IMR-90 (cell line): ENCODE measurements around the gene AOPEP. TPM values are rescaled to one million over a fixed set of nuclear protein-coding genes. Genes with fewer than 3 reads are reported as not detected.

Experiments
- ATAC-seq: fragments of 200-7000 bp; cut with Tn5 transposase; 2 replicates; pipeline ENCODE4 v1.9.1; 2020; ENCODE audit warnings: low read depth, mild to moderate bottlenecking, moderate library complexity
- BruUV-seq: library from RNA; stranded (reverse); fragments of 400-500 nt; replicated peaks from 2 replicates; lab custom pipeline; 2021; lab: Mats Ljungman, UMichigan
- CTCF ChIA-PET: fragments of 300-600 bp; formaldehyde crosslinking; extraction: SDS; loops from one replicate; lab custom pipeline; 2021; ENCODE audit warnings: antibody characterized with exemption; lab: Yijun Ruan, JAX
- POLR2A ChIA-PET: fragments of 300-600 bp; sonication (Branson Sonifier 250); formaldehyde crosslinking; loops from one replicate; lab custom pipeline; 2022; ENCODE audit warnings: antibody characterized with exemption; ENCODE audit not compliant: unreplicated experiment; lab: Charles Lee
- DNase-seq: peaks from one replicate; pipeline ENCODE4 v3.0.0; 2013
- H2AFZ ChIP-seq: replicated peaks from 2 replicates; pipeline ENCODE3; 2013; ENCODE audit warnings: low read length, mild to moderate bottlenecking; ENCODE audit not compliant: poor library complexity
- H2AK5ac ChIP-seq: 2 replicates; pipeline ENCODE4 v1.6.1; 2013; ENCODE audit warnings: low read depth, low read length, inconsistent platforms
- H2AK9ac ChIP-seq: replicated peaks from 2 replicates; pipeline ENCODE3; 2013; ENCODE audit warnings: mild to moderate bottlenecking, low read depth, low read length, moderate library complexity; ENCODE audit not compliant: poor library complexity
- H2BK120ac ChIP-seq: 2 replicates; pipeline ENCODE4 v1.6.1; 2013; ENCODE audit warnings: low read depth, low read length, inconsistent platforms
- H2BK15ac ChIP-seq: 3 replicates; pipeline ENCODE4 v1.6.1; 2013; ENCODE audit warnings: low read depth, low read length, inconsistent platforms
- H2BK20ac ChIP-seq: 2 replicates; pipeline ENCODE4 v1.6.1; 2013; ENCODE audit warnings: low read depth, mild to moderate bottlenecking, inconsistent platforms, low read length, moderate library complexity
- H2BK5ac ChIP-seq: 2 replicates; pipeline ENCODE4 v1.6.1; 2013; ENCODE audit warnings: mild to moderate bottlenecking, low read depth, low read length, inconsistent platforms; ENCODE audit not compliant: poor library complexity, severe bottlenecking
- H3K14ac ChIP-seq: replicated peaks from 2 replicates; pipeline ENCODE4 v1.6.1; 2013; ENCODE audit warnings: low read depth, low read length, inconsistent platforms
- H3K18ac ChIP-seq: 2 replicates; pipeline ENCODE4 v1.6.1; 2013; ENCODE audit warnings: low read depth, low read length, control low read depth
- H3K23ac ChIP-seq: 2 replicates; pipeline ENCODE4 v1.6.1; 2013; ENCODE audit warnings: low read depth, low read length, inconsistent platforms
- H3K27ac ChIP-seq: 2 replicates; pipeline ENCODE4 v1.5.1; 2013; ENCODE audit warnings: mild to moderate bottlenecking, control low read depth, low read length; ENCODE audit not compliant: insufficient read depth
- H3K27me3 ChIP-seq: 2 replicates; pipeline ENCODE4 v1.6.1; 2013; ENCODE audit warnings: low read length; ENCODE audit not compliant: control insufficient read depth, insufficient read depth
- H3K36me3 ChIP-seq: 2 replicates; pipeline ENCODE4 v1.6.1; 2013; ENCODE audit warnings: low read length, mixed read lengths; ENCODE audit not compliant: control insufficient read depth, insufficient read depth
- H3K4ac ChIP-seq: 2 replicates; pipeline ENCODE4 v1.6.1; 2013; ENCODE audit warnings: low read depth, low read length, inconsistent platforms
- H3K4me1 ChIP-seq: 2 replicates; pipeline ENCODE4 v1.6.1; 2013; ENCODE audit warnings: low read length, mixed read lengths; ENCODE audit not compliant: control insufficient read depth, insufficient read depth
- H3K4me2 ChIP-seq: 2 replicates; pipeline ENCODE4 v1.6.1; 2013; ENCODE audit warnings: low read depth, mild to moderate bottlenecking, control low read depth, low read length, moderate library complexity
- H3K4me3 ChIP-seq: 2 replicates; pipeline ENCODE4 v1.5.1; 2013; ENCODE audit warnings: low read depth, mild to moderate bottlenecking, control low read depth, low read length, moderate library complexity; ENCODE audit not compliant: insufficient read depth
- H3K56ac ChIP-seq: 2 replicates; pipeline ENCODE4 v1.6.1; 2013; ENCODE audit warnings: low read length, inconsistent platforms; ENCODE audit not compliant: insufficient read depth; ENCODE audit errors: extremely low read depth
- H3K79me1 ChIP-seq, 2 experiments: 2 replicates each; pipeline ENCODE4 v1.6.1; 2013; ENCODE audit warnings: low read length in 2 of 2, inconsistent platforms in 1 of 2, low read depth in 1 of 2
- H3K9ac ChIP-seq: 2 replicates; pipeline ENCODE4 v1.6.1; 2013; ENCODE audit warnings: low read depth, low read length, control low read depth
- H3K9me1 ChIP-seq: 2 replicates; pipeline ENCODE4 v1.6.1; 2013; ENCODE audit warnings: low read length, inconsistent platforms; ENCODE audit not compliant: insufficient read depth
- H3K9me3 ChIP-seq: 2 replicates; pipeline ENCODE4 v1.6.1; 2013; ENCODE audit warnings: low read length; ENCODE audit not compliant: control insufficient read depth, insufficient read depth
- H4K20me1 ChIP-seq: 2 replicates; pipeline ENCODE4 v1.6.1; 2013; ENCODE audit warnings: low read length, inconsistent platforms; ENCODE audit not compliant: insufficient read depth
- H4K5ac ChIP-seq: 2 replicates; pipeline ENCODE4 v1.6.1; 2013; ENCODE audit warnings: mild to moderate bottlenecking, low read depth, low read length, control low read depth
- H4K8ac ChIP-seq, 2 experiments: 2 replicates each; pipeline ENCODE4 v1.6.1; 2013; ENCODE audit warnings: low read depth in 2 of 2, low read length in 2 of 2, control low read depth in 1 of 2, inconsistent platforms in 1 of 2
- H4K91ac ChIP-seq: 2 replicates; pipeline ENCODE4 v1.6.1; 2013; ENCODE audit warnings: low read depth, low read length, inconsistent platforms; ENCODE audit not compliant: insufficient read depth
- BHLHE40 ChIP-seq: fragments of 150-350 bp; IDR thresholded peaks from 2 replicates; pipeline ENCODE4 v1.6.1; 2016; ENCODE audit warnings: mild to moderate bottlenecking, low read depth, low read length
- CEBPB ChIP-seq: IDR thresholded peaks from 2 replicates; pipeline ENCODE4 v1.6.1; 2012; ENCODE audit warnings: low read depth, low read length, improper control_type of control experiment
- CHD1 ChIP-seq: IDR thresholded peaks from 2 replicates; pipeline ENCODE4 v1.6.1; 2012; ENCODE audit warnings: low read depth, low read length, improper control_type of control experiment
- CTCF ChIP-seq: conservative IDR thresholded peaks from 2 replicates; pipeline ENCODE4 v1.5.1; 2012; ENCODE audit warnings: mild to moderate bottlenecking, low read depth, low read length, improper control_type of control experiment
- ELK1 ChIP-seq: fragments of 150-350 bp; IDR thresholded peaks from 2 replicates; pipeline ENCODE4 v1.6.1; 2016; ENCODE audit warnings: low read depth, mild to moderate bottlenecking, low read length, moderate library complexity, borderline replicate concordance
- FOS ChIP-seq: fragments of 150-350 bp; IDR thresholded peaks from 2 replicates; pipeline ENCODE4 v1.6.1; 2016; ENCODE audit warnings: low read depth, low read length
- MAFK ChIP-seq: IDR thresholded peaks from 2 replicates; pipeline ENCODE4 v1.6.1; 2012; ENCODE audit warnings: low read depth, low read length, improper control_type of control experiment
- MAZ ChIP-seq: IDR thresholded peaks from 2 replicates; pipeline ENCODE4 v1.6.1; 2012; ENCODE audit warnings: low read depth, mild to moderate bottlenecking, low read length, improper control_type of control experiment, moderate library complexity, borderline replicate concordance
- MXI1 ChIP-seq: IDR thresholded peaks from 2 replicates; pipeline ENCODE4 v1.6.1; 2012; ENCODE audit warnings: low read depth, mild to moderate bottlenecking, low read length, moderate library complexity, borderline replicate concordance
- NFE2L2 ChIP-seq: fragments of 150-350 bp; IDR thresholded peaks from 2 replicates; pipeline ENCODE4 v1.6.1; 2016; ENCODE audit warnings: low read depth, mild to moderate bottlenecking, low read length
- POLR2A ChIP-seq: IDR thresholded peaks from 2 replicates; pipeline ENCODE4 v1.6.1; 2012; ENCODE audit warnings: mild to moderate bottlenecking, low read depth, low read length
- RAD21 ChIP-seq: IDR thresholded peaks from 2 replicates; pipeline ENCODE4 v1.6.1; 2012; ENCODE audit warnings: low read length, improper control_type of control experiment
- RCOR1 ChIP-seq: IDR thresholded peaks from 2 replicates; pipeline ENCODE4 v1.6.1; 2012; ENCODE audit warnings: mild to moderate bottlenecking, low read length, improper control_type of control experiment; ENCODE audit not compliant: insufficient replicate concordance
- RFX5 ChIP-seq: IDR thresholded peaks from 2 replicates; pipeline ENCODE4 v1.8.0; 2012; ENCODE audit warnings: low read depth, mild to moderate bottlenecking, low read length, moderate library complexity
- SMC3 ChIP-seq: fragments of 150-350 bp; IDR thresholded peaks from 2 replicates; pipeline ENCODE4 v1.6.1; 2016; ENCODE audit warnings: low read depth, mild to moderate bottlenecking, antibody characterized with exemption, low read length, moderate library complexity
- USF2 ChIP-seq: fragments of 150-350 bp; IDR thresholded peaks from 2 replicates; pipeline ENCODE4 v1.6.1; 2017; ENCODE audit warnings: mild to moderate bottlenecking, antibody characterized with exemption, low read length, low read depth
- WGBS, 2 experiments: methylation state at CpG; one replicate each; pipeline versions ENCODE4 v1.1.5 to v1.1.7; 2013; ENCODE audit warnings: missing lambda C conversion rate in 2 of 2; ENCODE audit not compliant: insufficient read length in 1 of 2; ENCODE audit errors: extremely low coverage in 2 of 2; 5-methylcytosine and 5-hydroxymethylcytosine counted together
- dilution Hi-C: fragments of 300-500 bp; cut with HindIII; formaldehyde crosslinking; loops from one replicate; pipeline ENCODE4 v1.14.3; 2018; ENCODE audit warnings: low sequenced_read_pairs; ENCODE audit not compliant: unreplicated experiment
- in situ Hi-C: fragments of 300-500 bp; cut with MboI; formaldehyde crosslinking; loops from 3 replicates; pipeline ENCODE4 v1.14.3; 2019; ENCODE audit warnings: low sequenced_read_pairs, inconsistent platforms, mixed read lengths
- intact Hi-C: fragments of 100-400 bp; cut with micrococcal nuclease; formaldehyde crosslinking; loops from 2 replicates; pipeline ENCODE4 v1.10.0; 2022
- polyA plus RNA-seq, 3 experiments: library from polyadenylated mRNA; depleted of rRNA; stranded (reverse); fragments of >200 nt; gene quantifications; 2 replicates each; pipeline ENCODE4 v1.2.3, GENCODE V29; 2012; ENCODE audit warnings: low replicate concordance in 1 of 3
- total RNA-seq: library from RNA; depleted of rRNA; stranded (reverse); fragments of >200 nt; gene quantifications from 2 replicates; pipeline ENCODE4 v1.2.3, GENCODE V29; 2012

The AOPEP gene
- total and polyA plus RNA-seq, 2 of the 4 experiments (the other 2 are of a cell fraction) = 34.9 to 38.7 TPM

DNA sequence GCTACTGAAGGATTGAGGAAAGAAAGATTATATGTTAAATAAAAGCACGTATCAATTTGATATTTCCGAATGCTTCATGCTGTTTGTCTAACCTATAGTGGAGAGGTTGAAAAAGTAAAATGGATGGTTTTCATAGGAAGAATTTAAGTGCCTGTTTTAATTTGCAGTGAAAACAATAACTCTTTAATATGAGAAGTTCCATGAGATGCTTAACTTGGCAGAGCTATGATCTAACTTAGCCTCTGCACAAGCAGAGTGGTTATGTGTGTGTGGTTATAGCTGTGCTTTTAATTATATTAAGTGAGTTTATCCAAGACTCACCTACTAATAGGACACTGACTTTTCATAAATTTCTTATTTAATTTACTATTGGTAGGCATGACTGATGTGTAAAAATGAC, 57.4 kb downstream of the AOPEP start:
- Histone ChIP-seq H2AFZ (no peak overlapping the region), H4K5ac (no peak overlapping the region), H3K4me2 (no peak overlapping the region), H3K9me3 (no peaks in the 10 kb centered on the region), H3K36me3 (no peaks in the 10 kb centered on the region), H3K18ac (no peak overlapping the region), H3K4ac (no peak overlapping the region), H2AK9ac (no peak overlapping the region), H3K9ac (no peak overlapping the region), H3K14ac (no peak overlapping the region), H4K91ac (no peak overlapping the region), H2AK5ac (no peak overlapping the region), H3K56ac (no peak overlapping the region), H3K27me3 (no peaks in the 10 kb centered on the region), H2BK120ac (no peak overlapping the region), H3K9me1 (peaks cover 6% of the 10 kb centered on the region), H3K4me1 (peaks cover 9% of the 10 kb centered on the region), H2BK15ac (no peak overlapping the region), H2BK5ac (no peak overlapping the region), H3K79me1 (peaks cover 0 to 12% of the 10 kb centered on the region in 2 experiments; a peak in 2 of 4 replicates), H2BK20ac (no peak overlapping the region), H4K20me1 (no peaks in the 10 kb centered on the region), H3K23ac (no peak overlapping the region), H3K4me3 (no peak overlapping the region), H3K27ac (no peak overlapping the region), H4K8ac (no peak overlapping the region)
- POLR2A ChIA-PET = interaction anchor here (0.8 kb wide), 1 partner anchor 141 kb away, joined by 3 read pairs; no protein-coding TSS in a partner anchor
- in situ Hi-C loops (loop anchor here (10.0 kb wide), 1 partner anchor 241 kb away; no protein-coding TSS in a partner anchor), dilution Hi-C loops (no loop called here), intact Hi-C loops (loop anchor here (1.0 to 5.0 kb wide), 7 partner anchors 103 to 347 kb away; no protein-coding TSS in a partner anchor)
- TF ChIP-seq NFE2L2 (no peak), RCOR1 (no peak), RFX5 (no peak), CEBPB (no peak), FOS (no peak), USF2 (no peak), POLR2A (no peak), MAFK (no peak), CTCF (no peak), BHLHE40 (no peak), MXI1 (no peak), SMC3 (no peak), RAD21 (no peak), CHD1 (no peak), MAZ (no peak), ELK1 (no peak)
- CTCF ChIA-PET = interaction anchor here (0.6 to 1.6 kb wide), 5 partner anchors 34 to 384 kb away, joined by 3 to 4 read pairs (median 3); no protein-coding TSS in a partner anchor
- DNase-seq = no peak
- WGBS, 2 experiments = 100% methylated on average over 2 of the region's 2 CpGs; no CpG with 5 or more reads in 1 of the 2 experiments
- BruUV-seq = no TSS peak
- no peak for ATAC-seq
